H4 (cell line): Measurements from ENCODE around the gene GSK3B. TPM values are rescaled to one million over a fixed set of nuclear protein-coding genes. Genes with fewer than 3 reads are reported as not detected.
A peak's percentile ranks its signal among the peaks of the same experiment; 100 is the strongest.
"Not testable (repeated sequence)": the region's sequence is repeated elsewhere in the genome, so short reads cannot be mapped to it uniquely, and the experiment has no call there.

ENCODE experiments used
- DNase-seq: peaks from one replicate; pipeline ENCODE4 v3.0.0-alpha.2; 2015; ENCODE audit warnings: low spot score
- total RNA-seq: library from RNA; depleted of rRNA; stranded (reverse); fragments of >200 nt; shearing (Covaris generic); gene quantifications from 2 replicates; pipeline ENCODE4 v1.2.3, GENCODE V29; 2014

GSK3B gene
- total RNA-seq, 1 experiment from 2014 or later, result 47.9 TPM

GRCh38 chr3:120013481-120013880 is 80.8 kb downstream of the GSK3B start:
- DNase-seq, result no peak

GRCh38 chr3:120005741-120006140 is 88.5 kb downstream of the GSK3B start:
- DNase-seq, result not testable (repeated sequence)

GRCh38 chr3:120004008-120004498 is 90.2 kb downstream of the GSK3B start:
- peak; percentile 22 for DNase-seq

- DNase-seq, result no peak
Measured at GRCh38 chr3:119998166-119998565, 96.1 kb downstream of the GSK3B start.

- no peak for DNase-seq
Measured at GRCh38 chr3:119990888-119991287, 103.4 kb downstream of the GSK3B start.

- DNase-seq, result no peak
Measured at GRCh38 chr3:119989981-119990655, 104.1 kb downstream of the GSK3B start.

GRCh38 chr3:119986812-119987211 is 107.4 kb downstream of the GSK3B start:
- DNase-seq, result not testable (repeated sequence)

GRCh38 chr3:119981386-119981785 is 112.9 kb downstream of the GSK3B start:
- DNase-seq, result no peak

- no peak for DNase-seq
Measured at GRCh38 chr3:119978554-119979208, 115.6 kb downstream of the GSK3B start.

- no peak for DNase-seq
Measured at GRCh38 chr3:119977353-119977752, 116.9 kb downstream of the GSK3B start.

- no peak for DNase-seq
Measured at GRCh38 chr3:119976214-119976613, 118.0 kb downstream of the GSK3B start.

- no peak for DNase-seq
Measured at GRCh38 chr3:119974656-119975055, 119.6 kb downstream of the GSK3B start.

GRCh38 chr3:119973018-119973646 is 121.1 kb downstream of the GSK3B start:
- DNase-seq, result no peak

- DNase-seq, result no peak
Measured at GRCh38 chr3:119969759-119970158, 124.5 kb downstream of the GSK3B start.

GRCh38 chr3:119967353-119968006 is 126.8 kb downstream of the GSK3B start:
- no peak for DNase-seq

GRCh38 chr3:119965692-119966091 is 128.6 kb downstream of the GSK3B start:
- no peak for DNase-seq

- no peak for DNase-seq
Measured at GRCh38 chr3:119964294-119964693, 130.0 kb downstream of the GSK3B start.

- no peak for DNase-seq
Measured at GRCh38 chr3:119955972-119956371, 138.3 kb downstream of the GSK3B start.

- DNase-seq, result no peak
Measured at GRCh38 chr3:119950666-119951325, 143.5 kb downstream of the GSK3B start.

GRCh38 chr3:119945291-119945690 is 149.0 kb downstream of the GSK3B start:
- DNase-seq, result no peak

- DNase-seq, result no peak
Measured at GRCh38 chr3:119944091-119944490, 150.2 kb downstream of the GSK3B start.

GRCh38 chr3:119939077-119939476 is 155.2 kb downstream of the GSK3B start:
- no peak for DNase-seq
